ENCODE results near the gene WFDC13.
"Not testable (repeated sequence)": the region's sequence is repeated elsewhere in the genome, so short reads cannot be mapped to it uniquely, and the experiment has no call there.

Gene WFDC13

DNA sequence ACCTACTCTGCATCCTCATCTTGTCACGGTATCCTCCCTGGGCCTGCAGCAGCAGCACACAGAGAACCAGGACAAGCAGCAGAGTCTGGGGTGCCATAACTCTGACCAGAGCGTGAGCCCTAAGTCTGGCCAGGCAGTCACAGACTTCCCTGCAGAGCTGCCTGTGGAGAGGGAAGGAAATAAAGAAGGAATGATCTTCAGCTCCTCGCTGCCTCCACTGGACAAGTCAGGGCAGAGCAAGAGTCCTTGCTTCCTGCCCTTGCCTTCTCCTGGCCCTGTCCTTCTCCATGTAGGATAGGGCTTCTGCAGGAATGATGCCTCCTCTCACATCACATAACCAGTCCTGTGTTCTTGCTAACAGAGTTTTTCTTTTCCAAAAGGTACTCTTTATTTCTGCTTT is 15.9 kb upstream of the WFDC13 start:
- Histone ChIP-seq H3K79me2 (no peaks in the 10 kb centered on the region), H3K27ac (no peak overlapping the region), H2AFZ (no peak overlapping the region), H3K4me2 (ENCODE audit: low read length) (no peak overlapping the region), H3K4me3 (ENCODE audit: low read depth, low read length) (no peak overlapping the region), H3K9ac (no peak overlapping the region), H3K27me3 (ENCODE audit: control insufficient read depth, insufficient read depth, low read length) (no peaks in the 10 kb centered on the region), H3K9me3 (ENCODE audit: control insufficient read depth, low read length) (no peaks in the 10 kb centered on the region), H3K4me1 (no peaks in the 10 kb centered on the region), H3K36me3 (ENCODE audit: control insufficient read depth, insufficient read depth, low read length) (no peaks in the 10 kb centered on the region)
- TF ChIP-seq, protein P1, sequence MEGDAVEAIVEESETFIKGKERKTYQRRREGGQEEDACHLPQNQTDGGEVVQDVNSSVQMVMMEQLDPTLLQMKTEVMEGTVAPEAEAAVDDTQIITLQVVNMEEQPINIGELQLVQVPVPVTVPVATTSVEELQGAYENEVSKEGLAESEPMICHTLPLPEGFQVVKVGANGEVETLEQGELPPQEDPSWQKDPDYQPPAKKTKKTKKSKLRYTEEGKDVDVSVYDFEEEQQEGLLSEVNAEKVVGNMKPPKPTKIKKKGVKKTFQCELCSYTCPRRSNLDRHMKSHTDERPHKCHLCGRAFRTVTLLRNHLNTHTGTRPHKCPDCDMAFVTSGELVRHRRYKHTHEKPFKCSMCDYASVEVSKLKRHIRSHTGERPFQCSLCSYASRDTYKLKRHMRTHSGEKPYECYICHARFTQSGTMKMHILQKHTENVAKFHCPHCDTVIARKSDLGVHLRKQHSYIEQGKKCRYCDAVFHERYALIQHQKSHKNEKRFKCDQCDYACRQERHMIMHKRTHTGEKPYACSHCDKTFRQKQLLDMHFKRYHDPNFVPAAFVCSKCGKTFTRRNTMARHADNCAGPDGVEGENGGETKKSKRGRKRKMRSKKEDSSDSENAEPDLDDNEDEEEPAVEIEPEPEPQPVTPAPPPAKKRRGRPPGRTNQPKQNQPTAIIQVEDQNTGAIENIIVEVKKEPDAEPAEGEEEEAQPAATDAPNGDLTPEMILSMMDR (IDR thresholded peaks at IDR 0.05): no peak

DNA sequence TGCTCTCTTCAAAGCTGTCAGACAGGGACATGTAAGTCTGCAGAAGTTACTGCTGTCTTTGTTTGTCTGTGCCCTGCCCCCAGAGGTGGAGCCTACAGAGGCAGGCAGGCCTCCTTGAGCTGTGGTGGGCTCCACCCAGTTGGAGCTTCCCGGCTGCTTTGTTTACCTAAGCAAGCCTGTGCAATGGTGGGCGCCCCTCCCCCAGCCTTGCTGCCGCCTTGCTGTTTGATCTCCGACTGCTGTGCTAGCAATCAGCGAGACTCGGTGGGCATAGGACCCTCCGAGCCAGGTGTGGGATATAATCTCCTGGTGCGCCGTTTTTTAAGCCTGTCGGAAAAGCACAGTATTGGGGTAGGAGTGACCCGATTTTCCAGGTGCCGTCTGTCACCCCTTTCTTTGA is 8.5 kb upstream of the WFDC13 start:
- H3K79me2 ChIP-seq; H3K27ac ChIP-seq; H3K4me2 ChIP-seq (ENCODE audit: low read length); H3K4me3 ChIP-seq (ENCODE audit: low read depth, low read length); H3K36me3 ChIP-seq (ENCODE audit: control insufficient read depth, insufficient read depth, low read length); H2AFZ ChIP-seq; H3K9ac ChIP-seq; H3K27me3 ChIP-seq (ENCODE audit: control insufficient read depth, insufficient read depth, low read length); H3K9me3 ChIP-seq (ENCODE audit: control insufficient read depth, low read length); H3K4me1 ChIP-seq: not testable (repeated sequence)

DNA sequence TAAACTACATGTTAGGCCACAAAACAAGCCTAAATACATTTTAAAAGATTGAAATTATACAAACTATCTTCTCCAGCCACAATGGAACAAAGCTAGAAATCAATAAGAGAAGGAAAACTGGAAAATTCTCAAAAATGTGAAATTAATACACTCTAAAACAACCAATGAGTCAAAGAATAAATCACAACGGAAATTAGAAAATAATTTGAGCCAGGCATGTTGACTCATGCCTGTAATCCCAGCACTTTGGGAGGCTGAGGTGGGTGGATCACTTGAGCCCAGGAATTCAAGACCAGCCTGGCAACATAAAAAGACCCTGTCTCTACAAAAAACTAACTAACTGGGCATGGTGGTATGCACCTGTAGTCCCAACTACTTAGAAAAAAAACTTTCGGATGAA is 6.3 kb upstream of the WFDC13 start:
- Histone ChIP-seq H2AFZ (no peak overlapping the region), H3K79me2 (no peaks in the 10 kb centered on the region), H3K9ac (no peak overlapping the region), H3K36me3 (ENCODE audit: control insufficient read depth, insufficient read depth, low read length) (no peaks in the 10 kb centered on the region), H3K4me2 (ENCODE audit: low read length) (no peak overlapping the region), H3K4me3 (ENCODE audit: low read depth, low read length) (no peak overlapping the region), H3K9me3 (ENCODE audit: control insufficient read depth, low read length) (no peaks in the 10 kb centered on the region), H3K4me1 (no peaks in the 10 kb centered on the region), H3K27me3 (ENCODE audit: control insufficient read depth, insufficient read depth, low read length) (no peaks in the 10 kb centered on the region), H3K27ac (no peak overlapping the region)
- TF ChIP-seq, protein P1 (IDR thresholded peaks at IDR 0.05): no peak

DNA sequence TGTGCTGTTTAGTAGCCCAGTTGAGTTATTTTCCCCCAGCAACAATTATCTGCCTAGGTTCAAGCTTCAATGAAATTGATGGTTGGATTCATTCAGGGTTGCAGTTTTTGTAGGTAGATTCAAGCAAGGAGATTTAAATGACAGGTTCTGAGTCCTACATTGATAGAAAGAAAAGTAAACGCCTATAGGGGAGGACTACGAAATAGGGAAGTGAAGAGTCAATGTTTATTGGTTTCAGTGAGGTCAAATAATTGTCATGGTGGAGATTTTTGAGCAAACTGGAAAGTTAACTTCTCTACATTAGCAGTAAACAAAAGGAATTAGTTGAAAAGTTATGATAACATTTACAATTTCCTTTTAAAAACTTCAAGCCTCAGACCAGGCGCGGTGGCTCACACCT is 734 bp upstream of the WFDC13 start:
- Histone ChIP-seq H3K9me3 (ENCODE audit: control insufficient read depth, low read length) (no peaks in the 10 kb centered on the region), H3K27ac (no peak overlapping the region), H3K27me3 (ENCODE audit: control insufficient read depth, insufficient read depth, low read length) (no peaks in the 10 kb centered on the region), H3K4me1 (no peaks in the 10 kb centered on the region), H3K4me3 (ENCODE audit: low read depth, low read length) (no peak overlapping the region), H3K36me3 (ENCODE audit: control insufficient read depth, insufficient read depth, low read length) (no peaks in the 10 kb centered on the region), H3K9ac (no peak overlapping the region), H2AFZ (no peak overlapping the region), H3K79me2 (no peaks in the 10 kb centered on the region), H3K4me2 (ENCODE audit: low read length) (no peak overlapping the region)
- TF ChIP-seq, protein P1 (IDR thresholded peaks at IDR 0.05): no peak

DNA sequence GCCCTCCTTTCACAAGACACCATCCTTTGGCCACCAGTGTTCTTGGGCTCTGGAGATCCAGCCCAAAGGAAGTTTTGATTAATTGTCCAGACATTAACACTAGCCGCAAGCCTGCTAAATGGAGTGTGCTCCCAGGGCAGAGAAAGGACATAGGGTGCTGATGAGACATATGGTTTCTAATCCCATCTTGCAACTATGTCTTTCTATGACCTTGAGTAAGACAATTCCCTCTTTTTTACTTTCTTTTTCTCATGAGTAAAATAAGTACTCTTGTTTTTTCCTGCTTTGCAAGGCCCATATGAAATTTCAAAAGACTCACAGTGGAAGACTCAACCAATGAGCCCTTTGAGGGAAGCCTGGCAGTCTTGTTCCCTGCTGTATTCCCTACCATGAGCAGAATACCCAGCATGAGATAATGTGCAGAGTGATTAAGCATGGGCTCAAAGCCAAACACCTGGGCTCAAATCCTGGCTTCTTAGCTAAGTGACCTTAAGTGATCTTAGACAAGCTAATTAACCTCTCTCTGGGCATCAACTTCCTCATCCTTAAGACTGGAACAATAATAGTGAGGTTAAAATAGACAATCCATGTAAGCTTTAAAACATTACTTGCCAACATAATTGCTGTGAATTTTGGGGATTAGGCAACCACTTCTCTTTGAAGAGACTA is 3.3 kb downstream of the WFDC13 start, which contains the start of gene WFDC10B:
WFDC10B (minus strand) TSS at position 51 of the 669 bp plus-strand sequence. CDS start 19,027 bp downstream, outside the sequence.
- H3K9me3 ChIP-seq (ENCODE audit: control insufficient read depth, low read length): no peaks in the 10 kb centered on the region
- no peaks in the 10 kb centered on the region for H3K4me1 ChIP-seq
- no peaks in the 10 kb centered on the region for H3K79me2 ChIP-seq
- H3K27ac ChIP-seq: no peak within 1 kb of the TSS
- no peak within 1 kb of the TSS for H3K4me3 ChIP-seq (ENCODE audit: low read depth, low read length)
- H3K4me2 ChIP-seq (ENCODE audit: low read length): no peak within 1 kb of the TSS
- H3K9ac ChIP-seq: no peak within 1 kb of the TSS
- H3K27me3 ChIP-seq (ENCODE audit: control insufficient read depth, insufficient read depth, low read length): no peaks in the 10 kb centered on the region
- TF ChIP-seq, protein P1 (IDR thresholded peaks at IDR 0.05): no peak
- H3K36me3 ChIP-seq (ENCODE audit: control insufficient read depth, insufficient read depth, low read length): no peaks in the 10 kb centered on the region
- no peak within 1 kb of the TSS for H2AFZ ChIP-seq

DNA sequence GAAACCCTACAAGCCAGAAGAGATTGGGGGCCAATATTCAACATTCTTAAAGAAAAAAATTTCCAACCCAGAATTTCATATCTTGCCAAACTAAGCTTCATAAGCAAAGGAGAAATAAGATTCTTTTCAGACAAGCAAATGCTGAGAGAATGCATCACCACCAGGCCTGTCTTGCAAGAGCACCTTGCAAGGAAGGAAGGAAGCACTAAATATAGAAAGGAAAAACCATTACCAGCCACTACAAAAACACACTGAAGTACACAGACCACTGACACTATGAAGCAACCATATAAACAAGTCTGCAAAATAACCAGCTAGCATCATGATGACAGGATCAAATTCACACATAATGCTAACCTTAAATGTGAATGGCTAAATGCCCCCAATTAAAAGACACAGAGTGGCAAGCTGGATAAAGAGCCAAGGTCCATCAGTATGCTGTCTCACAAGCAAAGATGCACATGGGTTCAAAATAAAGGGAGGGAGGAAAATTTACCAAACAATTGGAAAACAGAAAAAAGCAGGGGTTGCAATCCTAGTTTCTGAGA is 14.4 kb downstream of the WFDC13 start:
- not testable (repeated sequence) for H3K36me3 ChIP-seq (ENCODE audit: control insufficient read depth, insufficient read depth, low read length); H3K27me3 ChIP-seq (ENCODE audit: control insufficient read depth, insufficient read depth, low read length); H2AFZ ChIP-seq; H3K79me2 ChIP-seq; H3K4me3 ChIP-seq (ENCODE audit: low read depth, low read length); H3K4me2 ChIP-seq (ENCODE audit: low read length); H3K9ac ChIP-seq; H3K9me3 ChIP-seq (ENCODE audit: control insufficient read depth, low read length); H3K4me1 ChIP-seq; H3K27ac ChIP-seq
